Measurements from ENCODE around the gene EEA1.

EEA1 gene

GRCh38 chr12:92928962-92929915, at the start of gene EEA1:
EEA1 (minus strand) TSS chr12:92929295; CDS start chr12:92929066, 229 bp downstream.
- H3K36me3 Mint-ChIP-seq (ENCODE audit: low read depth): peaks cover 4% of the 10 kb centered on the region
- peak within 1 kb of the TSS; percentile 89 to 93 (median 91) for H3K4me3 Mint-ChIP-seq
- peak within 1 kb of the TSS; percentile 92 to 99 (median 96) for H3K27ac Mint-ChIP-seq
- H3K27me3 Mint-ChIP-seq (ENCODE audit: low read depth): peaks cover 4% of the 10 kb centered on the region
- no peaks in the 10 kb centered on the region for H3K9me3 Mint-ChIP-seq
- TF ChIP-seq CTCF (IDR thresholded peaks at IDR 0.05; ENCODE audit: unreplicated experiment in 3 of 3): peak in 1 of 3 experiments; percentile 23
- H3K4me1 Mint-ChIP-seq: peaks cover 34% of the 10 kb centered on the region

DNA sequence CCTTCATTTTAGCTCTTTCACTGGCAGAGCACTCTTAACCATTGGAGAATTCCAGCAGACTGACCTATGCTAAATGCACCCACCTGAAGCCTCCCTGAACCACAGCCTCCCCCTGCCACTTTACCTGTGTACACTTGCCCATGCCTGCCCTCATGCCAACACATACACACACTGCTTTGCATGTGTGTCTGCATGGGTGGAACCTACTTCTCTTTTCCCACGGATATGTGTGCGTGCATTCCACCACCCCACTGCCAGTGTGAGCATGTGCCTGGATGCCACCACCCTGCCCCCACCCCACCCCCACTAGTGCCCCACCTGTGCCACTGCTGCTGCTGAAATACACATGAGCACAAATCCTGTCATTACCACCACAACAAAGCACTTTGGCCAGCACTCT, 49.5 kb upstream of the EEA1 start:
- Mint-ChIP-seq H3K27me3 (ENCODE audit: low read depth) (no peaks in the 10 kb centered on the region), H3K27ac (no peak overlapping the region), H3K4me3 (no peak overlapping the region), H3K9me3 (peaks cover 43% of the 10 kb centered on the region), H3K36me3 (ENCODE audit: low read depth) (peaks cover 4% of the 10 kb centered on the region), H3K4me1 (no peaks in the 10 kb centered on the region)
- TF ChIP-seq CTCF (IDR thresholded peaks at IDR 0.05; ENCODE audit: unreplicated experiment in 3 of 3): no peak

DNA sequence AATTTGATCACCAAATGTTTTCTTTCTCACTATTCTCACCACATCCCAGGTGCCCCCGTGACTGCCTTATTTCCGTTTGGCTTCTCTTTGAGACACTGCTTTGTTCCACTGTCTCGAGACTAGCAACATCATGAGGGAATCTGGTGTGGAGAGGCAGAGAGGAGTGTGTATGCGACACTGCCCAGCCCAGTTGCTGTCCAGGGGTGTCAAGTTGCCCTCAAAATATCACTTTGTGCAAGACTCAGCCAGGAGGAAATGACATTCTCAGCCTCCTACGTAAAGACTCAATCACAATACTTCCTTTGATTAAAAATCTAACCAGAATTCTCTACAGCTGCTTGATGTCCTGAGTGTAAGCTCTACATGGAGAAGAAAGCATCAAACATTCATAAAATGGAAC, 48.2 kb upstream of the EEA1 start:
- TF ChIP-seq CTCF (IDR thresholded peaks at IDR 0.05; ENCODE audit: unreplicated experiment in 3 of 3): no peak
- Mint-ChIP-seq H3K9me3 (peaks cover 34% of the 10 kb centered on the region), H3K4me1 (no peaks in the 10 kb centered on the region), H3K4me3 (no peak overlapping the region), H3K36me3 (ENCODE audit: low read depth) (peaks cover 4% of the 10 kb centered on the region), H3K27ac (no peak overlapping the region), H3K27me3 (ENCODE audit: low read depth) (no peaks in the 10 kb centered on the region)

GRCh38 chr12:92974759-92975158, 45.7 kb upstream of the EEA1 start:
- no peak for TF ChIP-seq CTCF (IDR thresholded peaks at IDR 0.05; ENCODE audit: unreplicated experiment in 3 of 3)
- H3K4me3 Mint-ChIP-seq: no peak overlapping the region

DNA sequence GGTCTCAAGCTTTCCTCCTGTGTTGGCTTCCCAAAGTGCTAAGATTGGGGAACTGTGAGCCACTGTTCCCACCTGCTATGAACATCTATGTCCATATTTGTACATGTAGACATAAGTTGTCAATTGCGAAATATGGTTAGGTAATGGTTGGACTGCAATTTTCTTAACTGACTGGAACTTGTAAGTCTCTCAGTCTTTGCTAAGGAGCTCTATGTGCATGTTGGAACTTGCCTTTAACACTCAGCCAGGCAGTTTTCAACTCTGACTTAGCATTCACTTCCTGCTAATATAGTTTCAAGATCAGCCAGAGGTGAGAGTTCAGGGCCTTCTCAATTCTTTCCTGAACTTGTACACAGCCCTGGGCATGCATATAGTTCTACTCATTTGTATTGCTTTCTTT, 44.5 kb upstream of the EEA1 start:
- peaks cover 4% of the 10 kb centered on the region for H3K36me3 Mint-ChIP-seq (ENCODE audit: low read depth)
- no peaks in the 10 kb centered on the region for H3K4me1 Mint-ChIP-seq
- H3K27ac Mint-ChIP-seq: no peak overlapping the region
- no peak overlapping the region for H3K4me3 Mint-ChIP-seq
- H3K9me3 Mint-ChIP-seq: peaks cover 14% of the 10 kb centered on the region
- TF ChIP-seq CTCF (IDR thresholded peaks at IDR 0.05; ENCODE audit: unreplicated experiment in 3 of 3): no peak
- H3K27me3 Mint-ChIP-seq (ENCODE audit: low read depth): no peaks in the 10 kb centered on the region

More at GRCh38 chr12:92974759-92975158, 45.7 kb upstream of the EEA1 start:
- Mint-ChIP-seq H3K27ac (no peak overlapping the region), H3K27me3 (ENCODE audit: low read depth) (no peaks in the 10 kb centered on the region), H3K9me3 (peaks cover 14% of the 10 kb centered on the region), H3K4me1 (no peaks in the 10 kb centered on the region), H3K36me3 (ENCODE audit: low read depth) (peaks cover 4% of the 10 kb centered on the region)

All from nephron (organoid).